K562 (cell line): ENCODE results near the gene PTCH2. TPM values are rescaled to one million over a fixed set of nuclear protein-coding genes. Genes with fewer than 3 reads are reported as not detected.

ENCODE experiments used
- ATAC-seq: fragments of 200-7000 bp; cut with Tn5 transposase; 3 replicates; pipeline ENCODE4 v1.9.1; 2020; ENCODE audit warnings: moderate library complexity
- BruUV-seq: library from RNA; stranded (reverse); fragments of 400-500 nt; replicated peaks from 2 replicates; lab custom pipeline; 2021; lab: Mats Ljungman, UMichigan
- CTCF ChIA-PET: fragments of 300-600 bp; formaldehyde crosslinking; extraction: SDS; loops from one replicate; lab custom pipeline; 2021; ENCODE audit warnings: low intra/inter-chr PET ratio; lab: Yijun Ruan, JAX
- POLR2A ChIA-PET: fragments of 300-600, 350-650 bp; sonication (Branson Sonifier 250); formaldehyde crosslinking; extraction: SDS; loops from one replicate; lab custom pipeline; 2021; ENCODE audit warnings: antibody characterized with exemption, inconsistent platforms; lab: Yijun Ruan, JAX
- DNase-seq, 4 experiments: peaks; one replicate each; pipeline versions ENCODE4 v3.0.0 to v3.0.0-alpha.2; 2011 to 2018; ENCODE audit warnings: low spot score in 3 of 4, mixed read lengths in 3 of 4; ENCODE audit errors: extremely low read depth in 1 of 4
- FAIRE-seq: peaks from 2 replicates; lab custom pipeline; 2011; peaks lifted over from hg19 to GRCh38; lab: Jason Lieb, UNC
- H2AFZ ChIP-seq: 2 replicates; pipeline ENCODE4 v1.6.0; 2011; ENCODE audit warnings: low read depth, low read length, control low read depth, inconsistent platforms
- H3K27ac ChIP-seq: fragments of 200-600 bp; 3 replicates; pipeline ENCODE4 v1.8.0; 2011; ENCODE audit warnings: low read depth, mild to moderate bottlenecking, control low read depth, inconsistent platforms, low read length, moderate library complexity, mixed read lengths; ENCODE audit errors: extremely low read depth
- H3K27me3 ChIP-seq, 2 experiments: fragments of 300-600 bp in 1 of 2; 2 replicates in 1 of 2; 3 replicates in 1 of 2; pipeline versions ENCODE4 v1.6.0 to v1.8.0; 2011; ENCODE audit warnings: inconsistent platforms in 2 of 2, low read length in 2 of 2, mild to moderate bottlenecking in 1 of 2, mixed read lengths in 1 of 2, moderate library complexity in 1 of 2; ENCODE audit not compliant: control insufficient read depth in 2 of 2, insufficient read depth in 2 of 2
- H3K36me3 ChIP-seq: fragments of 300-600 bp; 3 replicates; pipeline ENCODE4 v1.8.0; 2011; ENCODE audit warnings: mild to moderate bottlenecking, low read length, inconsistent platforms; ENCODE audit not compliant: control insufficient read depth, insufficient read depth
- H3K4me1 ChIP-seq, 2 experiments: fragments of 200-600 bp in 1 of 2; replicated peaks in 1 of 2; 2 replicates in 1 of 2; 3 replicates in 1 of 2; pipeline versions ENCODE4 v1.5.1 to v1.8.0; 2011; ENCODE audit warnings: inconsistent platforms in 2 of 2, low read length in 2 of 2, mild to moderate bottlenecking in 1 of 2, mixed read lengths in 1 of 2, moderate library complexity in 1 of 2; ENCODE audit not compliant: control insufficient read depth in 2 of 2, insufficient read depth in 2 of 2
- H3K4me2 ChIP-seq: 2 replicates; pipeline ENCODE4 v1.6.1; 2011; ENCODE audit warnings: low read length, control low read depth, inconsistent platforms, mixed read lengths; ENCODE audit not compliant: insufficient read depth
- H3K4me3 ChIP-seq: fragments of 200-600 bp; sonication (generic), shearing (Covaris generic); 2 replicates; pipeline ENCODE4 v1.5.1; 2016; ENCODE audit warnings: control low read depth, inconsistent platforms
- H3K79me2 ChIP-seq: fragments of 200-600 bp; 3 replicates; pipeline ENCODE4 v1.8.0; 2011; ENCODE audit warnings: low read length, inconsistent platforms; ENCODE audit not compliant: control insufficient read depth, insufficient read depth
- H3K9ac ChIP-seq, 2 experiments: 2 replicates each; pipeline versions ENCODE4 v1.6.0 to v1.6.1; 2011; ENCODE audit warnings: low read depth in 2 of 2, low read length in 2 of 2, control low read depth in 1 of 2, inconsistent platforms in 1 of 2, mild to moderate bottlenecking in 1 of 2, mixed read lengths in 1 of 2; ENCODE audit not compliant: insufficient read depth in 1 of 2
- H3K9me1 ChIP-seq: one replicate; pipeline ENCODE4 v1.6.0; 2011; ENCODE audit warnings: inconsistent platforms, mild to moderate bottlenecking, low read length, moderate library complexity; ENCODE audit not compliant: control insufficient read depth, insufficient read depth
- H3K9me3 ChIP-seq: replicated peaks from 2 replicates; pipeline ENCODE4 v1.5.1; 2011; ENCODE audit warnings: low read depth, low read length, inconsistent platforms; ENCODE audit not compliant: control insufficient read depth, insufficient read depth
- H4K20me1 ChIP-seq: replicated peaks from 2 replicates; pipeline ENCODE4 v1.6.1; 2011; ENCODE audit warnings: low read length, inconsistent platforms, mixed read lengths; ENCODE audit not compliant: control insufficient read depth, insufficient read depth
- CBFA2T3 ChIP-seq: fragments of 450-650 bp; IDR thresholded peaks from 2 replicates; pipeline ENCODE4 v1.6.1; 2017
- GTF2E2 ChIP-seq: fragments of 200-800 bp; sonication (Bioruptor generic); IDR thresholded peaks from 2 replicates; pipeline ENCODE4 v1.6.1; 2016; ENCODE audit warnings: missing genetic modification characterization, missing compliant biosample characterization
- HDAC6 ChIP-seq: IDR thresholded peaks from 2 replicates; pipeline ENCODE4 v1.6.1; 2012; ENCODE audit warnings: low read depth, mild to moderate bottlenecking, control low read depth, inconsistent platforms, low read length, moderate library complexity
- HNRNPUL1 ChIP-seq: fragments of 200-400 bp; formaldehyde crosslinking; IDR thresholded peaks from 2 replicates; pipeline ENCODE4 v1.6.1; 2017; ENCODE audit warnings: low read length
- PHB2 ChIP-seq: fragments of 450-650 bp; IDR thresholded peaks from 2 replicates; pipeline ENCODE4 v1.6.1; 2017; ENCODE audit warnings: low read depth
- SNAPC5 ChIP-seq: fragments of 250-450 bp; sonication (Bioruptor Pico); IDR thresholded peaks from 2 replicates; pipeline ENCODE4 v1.8.0; 2021; ENCODE audit warnings: moderate library complexity, mild to moderate bottlenecking, inconsistent platforms
- SOX6 ChIP-seq: fragments of 450-650 bp; IDR thresholded peaks from 2 replicates; pipeline ENCODE4 v1.6.1; 2014; ENCODE audit warnings: mild to moderate bottlenecking
- SPI1 ChIP-seq: IDR thresholded peaks from 2 replicates; pipeline ENCODE4 v1.6.1; 2011; ENCODE audit warnings: low read depth, low read length, control low read depth, borderline replicate concordance
- ZBTB34 ChIP-seq: fragments of 250-450 bp; sonication (Bioruptor Pico); IDR thresholded peaks from 2 replicates; pipeline ENCODE4 v1.8.0; 2021; ENCODE audit warnings: mild to moderate bottlenecking, moderate library complexity
- ZBTB5 ChIP-seq: fragments of 450-650 bp; IDR thresholded peaks from 2 replicates; pipeline ENCODE4 v1.6.1; 2017; ENCODE audit warnings: antibody characterized with exemption
- ZFP1 ChIP-seq: fragments of 450-650 bp; formaldehyde crosslinking; IDR thresholded peaks from 2 replicates; pipeline ENCODE4 v1.4.0; 2020; ENCODE audit warnings: mild to moderate bottlenecking, mixed read lengths
- ZNF133 ChIP-seq: fragments of 250-450 bp; sonication (Bioruptor Pico); IDR thresholded peaks from 2 replicates; pipeline ENCODE4 v1.4.0; 2020; ENCODE audit warnings: mild to moderate bottlenecking
- ZNF407 ChIP-seq: fragments of 450-650 bp; IDR thresholded peaks from 2 replicates; pipeline ENCODE4 v1.6.1; 2016; ENCODE audit warnings: low read depth
- WGBS: fragments of 100-300 bp; shearing (Covaris generic); methylation state at CpG from one replicate; pipeline ENCODE4 v1.1.6; 2016; ENCODE audit warnings: low coverage, mixed read lengths; ENCODE audit not compliant: insufficient coverage; ENCODE audit errors: missing lambda C conversion rate; 5-methylcytosine and 5-hydroxymethylcytosine counted together
- in situ Hi-C: fragments of 300-500 bp; cut with MboI; formaldehyde crosslinking; loops from 4 replicates; pipeline ENCODE4 v1.15.0; 2018; ENCODE audit warnings: inconsistent platforms, mixed read lengths
- intact Hi-C: fragments of 100-400 bp; cut with micrococcal nuclease; formaldehyde crosslinking; loops from 2 replicates; pipeline ENCODE4 v1.14.2; 2022
- polyA plus RNA-seq, 8 experiments: library from polyadenylated mRNA; depleted of rRNA in 4 of 8; stranded (reverse) in 5 of 8; unstranded in 3 of 8; fragments of >200 nt; fragmentation: Nextera tagmentation in 2 of 8; fragmentation: Illumina TruSeq in 1 of 8; extraction: Ambion mirVana in 2 of 8; extraction: Trizol in 1 of 8; gene quantifications; 2 replicates each; pipeline versions ENCODE4 v1.2.1 to v1.2.3, GENCODE V29; 2011 to 2014; ENCODE audit warnings: inconsistent platforms in 1 of 8, missing spikeins in 1 of 8
- total RNA-seq, 7 experiments: library from RNA; depleted of rRNA in 6 of 7; stranded (reverse); fragments of >200 nt in 6 of 7; fragmentation: Illumina TruSeq in 2 of 7; extraction: Trizol in 2 of 7; gene quantifications; 2 replicates each; pipeline versions ENCODE4 v1.2.1 to v1.2.3, GENCODE V29; 2011 to 2021; ENCODE audit warnings: low replicate concordance in 1 of 7

Gene PTCH2
- total and polyA plus RNA-seq, 9 of the 15 experiments (the other 6 are each of a cell fraction or from before 2014, with no cell fraction given) = 0.15 to 27.3 (median 0.48) TPM; not detected in 1

GRCh38 chr1:44855742-44856141 lies 12.7 kb upstream of the PTCH2 start:
- no peak for DNase-seq
- no TSS peak for BruUV-seq
- CTCF ChIA-PET = no interaction called here
- peaks cover 49% of the 10 kb centered on the region for H3K36me3 ChIP-seq
- intact Hi-C loops (no loop called here), in situ Hi-C loops (no loop called here)
- FAIRE-seq = no peak
- H3K4me3 ChIP-seq = no peak overlapping the region
- H3K9me1 ChIP-seq = no peaks in the 10 kb centered on the region
- no peak overlapping the region for H3K9ac ChIP-seq
- WGBS = 64% methylated on average over 7 of the region's 7 CpGs
- POLR2A ChIA-PET = interaction anchor here (0.7 to 2.6 kb wide), 5 partner anchors 10 to 36 kb away, joined by 3 to 11 read pairs (median 4); partner anchors contain the start of gene PTCH2
- H3K4me2 ChIP-seq = no peak overlapping the region
- H3K4me1 ChIP-seq = no peaks in the 10 kb centered on the region
- ATAC-seq = no peak
- H2AFZ ChIP-seq = no peak overlapping the region
- no peaks in the 10 kb centered on the region for H3K27me3 ChIP-seq
- no peak overlapping the region for H3K27ac ChIP-seq
- no peaks in the 10 kb centered on the region for H3K79me2 ChIP-seq
- H3K9me3 ChIP-seq = no peaks in the 10 kb centered on the region
- no peaks in the 10 kb centered on the region for H4K20me1 ChIP-seq
- TF ChIP-seq SOX6 (no peak), ZBTB34 (no peak), ZNF407 (no peak), ZFP1 (CRISPR knock-in tag) (no peak), HDAC6 (no peak), SPI1 (no peak), GTF2E2 (tag) (no peak), HNRNPUL1 (no peak), CBFA2T3 (no peak), PHB2 (no peak), ZNF133 (CRISPR knock-in tag) (no peak), ZBTB5 (no peak), SNAPC5 (no peak)
